Breast epithelium (tissue), 4 donors: ENCODE results near the gene U2SURP. TPM values are rescaled to one million over a fixed set of nuclear protein-coding genes. Genes with fewer than 3 reads are reported as not detected.

Source experiments
- DNase-seq, 2 donors: peaks; one replicate each; pipeline ENCODE4 v3.0.0-alpha.2; 2019; ENCODE audit warnings: low spot score in 2 of 2
- H3K27ac ChIP-seq, 2 donors: fragments of 200-600 bp; sonication (generic) in 1 of 2; one replicate each; pipeline ENCODE4 v1.5.1; 2016 to 2019; ENCODE audit warnings: mild to moderate bottlenecking in 1 of 2
- H3K27me3 ChIP-seq, 2 donors: fragments of 200-600 bp; sonication (generic) in 1 of 2; one replicate each; pipeline versions ENCODE4 v1.5.1 to v1.6.0; 2017 to 2019; ENCODE audit warnings: control low read depth in 1 of 2, mild to moderate bottlenecking in 1 of 2
- H3K36me3 ChIP-seq: fragments of 200-600 bp; one replicate; pipeline ENCODE4 v1.5.1; 2019
- H3K4me1 ChIP-seq, 2 donors: fragments of 200-600 bp; sonication (generic); one replicate each; pipeline ENCODE4 v1.5.1; 2016 to 2019; ENCODE audit warnings: control low read depth in 1 of 2
- H3K4me3 ChIP-seq, 3 donors: fragments of 200-600 bp; sonication (generic); 1 replicate in 2 of 3; 2 replicates in 1 of 3; pipeline ENCODE4 v1.5.1; 2016 to 2019; ENCODE audit warnings: mild to moderate bottlenecking in 3 of 3, moderate library complexity in 2 of 3
- H3K9me3 ChIP-seq, 2 donors: fragments of 200-600 bp; sonication (generic) in 1 of 2; one replicate each; pipeline ENCODE4 v1.5.1; 2016 to 2019; ENCODE audit warnings: control low read depth in 1 of 2
- CTCF ChIP-seq, 3 donors: fragments of 450-650 bp; IDR thresholded peaks; one replicate each; pipeline ENCODE4 v1.5.1; 2016 to 2017; ENCODE audit warnings: antibody characterized with exemption in 3 of 3, mild to moderate bottlenecking in 3 of 3, moderate library complexity in 3 of 3
- POLR2A ChIP-seq: fragments of 450-650 bp; IDR thresholded peaks from one replicate; pipeline ENCODE4 v1.6.1; 2016; ENCODE audit warnings: antibody characterized with exemption, mild to moderate bottlenecking, moderate library complexity
- POLR2AphosphoS5 ChIP-seq, 3 donors: sonication (generic); formaldehyde crosslinking; IDR thresholded peaks; one replicate each; pipeline ENCODE4 v1.6.1; 2017; ENCODE audit warnings: antibody characterized with exemption in 3 of 3
- intact Hi-C: fragments of 100-400 bp; cut with DNase I; formaldehyde crosslinking; loops from one replicate; pipeline ENCODE4 v1.15.1; 2023; ENCODE audit warnings: low total_unique reads
- total RNA-seq, 3 donors: library from RNA; depleted of rRNA; stranded (reverse); fragments of >200 nt; gene quantifications; one replicate each; pipeline ENCODE4 v1.1.0, GENCODE V29; 2016

The U2SURP gene
- total RNA-seq, 3 donors from 2014 or later = 79.8 to 122 (median 96.4) TPM

GRCh38 chr3:143098032-143098764 is 96.8 kb downstream of the U2SURP start:
- Histone ChIP-seq H3K27me3 (no peaks in the 10 kb centered on the region), H3K27ac (no peak overlapping the region), H3K4me1 (no peaks in the 10 kb centered on the region), H3K9me3 (no peaks in the 10 kb centered on the region), H3K36me3 (no peaks in the 10 kb centered on the region), H3K4me3 (no peak overlapping the region)
- intact Hi-C loops = no loop called here
- DNase-seq = no peak
- TF ChIP-seq POLR2AphosphoS5 (IDR thresholded peaks at IDR 0.05) (no peak), CTCF (IDR thresholded peaks at IDR 0.05) (no peak), POLR2A (no peak)

GRCh38 chr3:143099210-143099609 is 97.8 kb downstream of the U2SURP start:
- Histone ChIP-seq H3K27ac (no peak overlapping the region), H3K36me3 (no peaks in the 10 kb centered on the region), H3K9me3 (peaks cover 2 to 9% of the 10 kb centered on the region in 2 donors), H3K4me1 (no peaks in the 10 kb centered on the region), H3K4me3 (no peak overlapping the region), H3K27me3 (no peaks in the 10 kb centered on the region)
- TF ChIP-seq POLR2AphosphoS5 (IDR thresholded peaks at IDR 0.05) (no peak), POLR2A (no peak), CTCF (IDR thresholded peaks at IDR 0.05) (no peak)
- no peak for DNase-seq
- intact Hi-C loops = no loop called here

GRCh38 chr3:143099690-143100089 is 98.3 kb downstream of the U2SURP start:
- Histone ChIP-seq H3K27me3 (no peaks in the 10 kb centered on the region), H3K4me3 (no peak overlapping the region), H3K36me3 (no peaks in the 10 kb centered on the region), H3K9me3 (peaks cover 7 to 14% of the 10 kb centered on the region in 2 donors), H3K27ac (no peak overlapping the region), H3K4me1 (no peaks in the 10 kb centered on the region)
- intact Hi-C loops = no loop called here
- DNase-seq = no peak
- no peak for TF ChIP-seq POLR2AphosphoS5 (IDR thresholded peaks at IDR 0.05)
- TF ChIP-seq CTCF (IDR thresholded peaks at IDR 0.05) = no peak
- TF ChIP-seq POLR2A = no peak

GRCh38 chr3:143100451-143100850 is 99.1 kb downstream of the U2SURP start:
- TF ChIP-seq POLR2AphosphoS5 (IDR thresholded peaks at IDR 0.05) (no peak), CTCF (IDR thresholded peaks at IDR 0.05) (no peak), POLR2A (no peak)
- Histone ChIP-seq H3K36me3 (no peaks in the 10 kb centered on the region), H3K27ac (no peak overlapping the region), H3K4me1 (no peaks in the 10 kb centered on the region), H3K9me3 (peaks cover 14 to 22% of the 10 kb centered on the region in 2 donors), H3K27me3 (no peaks in the 10 kb centered on the region), H3K4me3 (no peak overlapping the region)
- intact Hi-C loops = no loop called here
- DNase-seq = no peak

GRCh38 chr3:143101792-143102381 is 100.5 kb downstream of the U2SURP start:
- Histone ChIP-seq H3K27ac (no peak overlapping the region), H3K9me3 (peaks cover 22% of the 10 kb centered on the region in 2 donors), H3K4me3 (no peak overlapping the region), H3K27me3 (no peaks in the 10 kb centered on the region), H3K36me3 (no peaks in the 10 kb centered on the region), H3K4me1 (no peaks in the 10 kb centered on the region)
- TF ChIP-seq POLR2AphosphoS5 (IDR thresholded peaks at IDR 0.05) (no peak), CTCF (IDR thresholded peaks at IDR 0.05) (no peak), POLR2A (no peak)
- intact Hi-C loops = no loop called here
- no peak for DNase-seq
